GM20431 (cell line): ENCODE results near the gene EEFSEC.

Source experiments
- in situ Hi-C: fragments of 300-500 bp; cut with MseI, MboI; formaldehyde crosslinking; loops from one replicate; pipeline ENCODE4 v1.15.0; 2020; ENCODE audit warnings: low sequenced_read_pairs; ENCODE audit not compliant: unreplicated experiment

The EEFSEC gene

DNA sequence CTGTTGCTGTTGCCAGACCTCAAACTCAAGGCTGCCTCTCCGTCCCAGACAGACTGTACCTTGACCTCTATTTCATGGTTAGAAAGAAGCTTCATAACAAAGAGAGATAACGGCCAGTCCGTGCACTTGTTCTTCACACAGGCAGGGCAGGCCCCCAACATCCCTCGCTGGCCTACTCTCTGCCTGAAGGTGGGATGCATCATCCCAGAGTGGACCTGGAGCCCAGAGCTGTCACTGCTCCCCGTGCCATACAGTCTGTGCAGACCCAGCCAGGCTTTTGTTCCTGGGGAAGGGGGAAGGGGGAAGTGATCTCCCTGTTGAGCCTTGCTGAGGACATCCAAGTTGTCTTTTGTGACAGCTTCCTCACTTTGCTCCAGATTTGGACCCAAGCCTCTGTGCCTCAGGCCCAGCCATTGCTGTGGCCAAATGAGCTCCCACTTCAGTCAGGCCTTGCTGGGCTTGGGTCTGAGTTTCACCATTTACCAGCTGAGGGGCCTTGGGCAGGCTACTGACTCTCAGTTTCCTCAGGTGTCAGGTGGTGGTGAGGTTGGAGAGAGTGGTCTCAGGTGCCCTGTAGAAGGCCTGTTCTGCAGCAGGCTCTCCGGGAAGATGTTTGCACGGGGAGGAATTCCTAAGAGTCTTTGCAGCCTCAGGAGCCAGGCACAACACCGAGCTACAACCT lies 171.8 kb downstream of the EEFSEC start:
- in situ Hi-C loops = no loop called here

DNA sequence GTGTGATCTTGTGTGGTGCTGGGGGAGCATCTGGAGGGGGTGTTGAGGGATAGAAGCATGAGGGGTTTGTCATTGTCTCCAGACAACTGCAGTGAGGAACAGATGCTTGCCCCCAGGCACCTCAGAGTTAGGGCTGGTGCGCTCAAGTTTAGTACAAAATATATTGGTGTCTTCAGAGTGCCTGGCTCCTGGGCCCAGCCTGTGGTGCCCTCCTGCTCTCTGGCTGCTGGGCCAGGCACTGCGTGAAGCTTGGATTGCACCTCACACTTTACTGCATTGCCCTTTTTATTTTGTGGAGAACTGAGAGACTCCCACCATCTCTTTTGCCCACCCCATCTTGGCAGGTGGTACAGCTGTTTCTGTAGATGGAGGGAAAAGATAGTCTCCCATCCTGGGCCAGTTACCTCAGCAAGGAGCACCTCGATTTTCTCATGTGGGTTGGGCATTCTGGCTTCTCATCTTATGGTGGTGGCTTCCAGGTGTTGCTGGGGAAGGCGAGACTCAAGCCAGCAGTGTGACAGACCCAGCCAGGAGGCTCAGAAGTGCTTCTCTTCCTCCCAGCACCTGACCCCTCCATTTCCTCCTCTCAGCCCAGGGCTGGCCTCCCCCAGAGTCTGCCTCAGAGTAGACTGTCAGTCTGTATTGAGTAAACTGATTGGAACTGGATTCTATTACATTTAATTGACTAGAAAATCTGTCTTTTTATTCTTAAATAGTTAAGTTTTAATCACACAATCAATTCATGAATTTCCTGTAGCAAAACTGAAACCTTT lies 173.0 kb downstream of the EEFSEC start:
- in situ Hi-C loops = no loop called here

DNA sequence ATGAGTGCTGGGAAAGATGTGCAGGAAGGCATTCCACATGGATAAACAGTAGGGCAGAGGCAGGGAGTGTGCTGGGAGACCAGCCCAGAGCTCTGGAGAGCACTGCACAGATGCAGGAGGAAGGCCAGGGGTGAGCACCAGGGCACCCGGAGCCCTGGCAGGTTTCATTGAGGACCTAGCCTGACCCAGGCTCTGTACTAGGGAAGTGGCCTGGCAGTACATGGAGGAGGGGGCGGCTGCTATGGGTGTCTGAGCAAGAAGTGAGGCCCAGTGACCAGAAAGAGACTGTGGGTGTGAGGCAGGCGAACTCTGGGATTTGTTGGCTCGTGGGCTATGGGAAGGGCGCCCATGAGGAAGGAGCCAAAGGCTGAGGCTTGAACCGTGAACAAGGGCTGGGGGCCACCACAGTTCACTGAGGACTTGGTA lies 174.3 kb downstream of the EEFSEC start:
- in situ Hi-C loops = no loop called here

DNA sequence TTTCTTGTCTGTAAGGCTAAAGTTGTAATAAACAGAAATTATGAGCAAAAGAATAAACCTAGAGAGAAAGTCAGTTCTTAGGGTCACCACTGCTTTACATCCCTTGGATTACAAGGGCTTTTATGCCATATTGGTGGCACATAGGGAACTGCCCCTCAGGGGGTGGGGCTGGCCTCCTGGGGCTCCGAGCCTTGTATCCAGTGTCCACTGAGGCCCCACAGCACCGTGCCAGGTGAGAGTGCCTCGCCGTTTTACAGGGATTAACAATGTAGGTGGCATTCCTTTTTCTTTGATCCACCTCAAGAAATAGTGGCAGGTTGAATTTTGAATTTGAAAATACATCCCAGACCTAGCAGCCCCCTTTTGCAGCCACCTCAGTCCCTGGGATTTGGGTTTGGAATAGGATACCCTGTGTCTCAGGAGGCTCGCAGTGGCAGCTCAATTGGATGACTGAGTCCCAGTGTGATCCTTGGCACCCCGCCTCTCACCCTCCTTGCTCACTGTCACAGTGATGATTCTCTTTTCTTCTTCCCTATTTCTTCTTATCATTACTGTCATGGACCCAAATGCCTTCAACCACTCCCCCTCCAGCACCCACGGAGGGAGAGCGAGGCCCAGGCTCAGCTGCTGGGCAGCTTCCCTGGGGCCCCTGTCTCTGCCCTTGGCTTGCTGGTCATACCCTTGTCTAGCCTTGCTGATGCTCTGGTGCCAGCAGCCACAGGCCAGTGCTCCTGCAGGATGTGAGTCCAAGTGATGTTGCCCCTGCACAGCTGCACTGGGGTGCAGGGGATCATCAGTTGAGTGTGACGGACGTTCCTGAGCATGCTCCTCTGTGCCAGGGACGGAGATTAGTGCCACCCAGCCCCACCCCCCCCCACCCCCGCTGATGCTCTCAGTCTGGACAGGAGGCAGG lies 175.5 kb downstream of the EEFSEC start:
- in situ Hi-C loops = no loop called here

DNA sequence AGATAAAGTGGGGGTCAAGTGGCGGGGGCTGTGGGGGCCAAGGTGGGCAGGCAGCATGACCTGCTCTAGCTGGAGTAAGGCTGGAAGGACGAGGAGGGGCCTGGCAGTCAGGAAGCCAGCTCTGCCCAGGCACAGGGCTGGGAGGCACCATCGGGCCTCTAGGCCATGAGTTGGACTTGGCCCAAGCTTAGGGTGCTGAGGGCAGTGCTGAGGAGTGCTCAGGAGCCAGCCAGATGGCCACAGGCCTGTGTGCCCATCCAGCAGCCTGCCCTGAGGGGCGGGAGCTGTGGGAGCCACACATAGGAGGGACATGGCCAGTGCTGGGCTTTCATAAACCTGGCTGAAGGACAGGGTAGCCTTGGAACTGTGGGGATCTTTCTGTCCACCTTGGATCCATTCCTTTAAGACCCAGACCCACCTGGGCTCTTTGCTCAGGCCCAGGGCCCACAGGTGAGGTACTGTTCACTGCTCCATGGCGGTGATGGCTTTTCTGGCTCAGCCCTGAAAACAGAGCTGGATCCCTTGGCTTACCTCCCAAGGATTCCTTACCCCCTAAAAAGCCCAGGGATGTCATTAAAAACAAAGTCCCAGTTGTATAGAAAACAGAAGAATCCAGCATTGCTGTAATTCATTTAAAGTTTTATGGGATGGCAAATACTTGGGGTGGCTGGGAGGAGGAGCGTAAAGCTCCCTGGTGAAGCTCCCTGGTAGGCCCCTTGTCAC lies 176.4 kb downstream of the EEFSEC start:
- in situ Hi-C loops = no loop called here

DNA sequence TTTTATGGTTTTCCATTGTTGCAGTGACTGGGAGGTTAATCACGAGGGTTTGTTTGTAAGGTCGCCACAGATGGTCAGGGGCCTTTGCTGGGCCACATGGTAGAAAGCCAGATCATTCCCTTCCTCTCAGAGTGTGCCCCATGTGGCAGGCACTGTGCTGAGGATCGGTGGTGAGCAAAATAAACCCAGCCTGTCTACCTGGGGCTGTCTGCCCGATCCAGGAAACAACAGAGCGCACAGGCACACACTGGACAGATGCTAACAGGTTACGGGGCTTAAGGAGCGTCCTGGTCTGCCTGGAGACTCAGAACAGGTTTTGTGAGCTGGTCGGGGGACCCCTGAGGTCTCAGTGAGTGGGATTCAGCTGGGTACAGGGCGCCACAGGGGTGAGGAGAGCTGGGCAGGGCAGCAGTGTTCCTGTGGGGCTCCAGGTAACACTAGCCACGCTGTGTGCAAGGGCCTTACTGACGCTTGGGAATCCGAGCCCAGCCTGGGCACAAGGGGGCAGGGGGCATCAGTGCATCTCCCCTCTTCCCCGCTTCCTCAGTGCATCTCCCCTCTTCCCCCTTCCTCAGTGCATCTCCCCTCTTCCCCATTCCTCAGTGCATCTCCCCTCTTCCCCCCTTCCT lies 177.0 kb downstream of the EEFSEC start:
- in situ Hi-C loops = no loop called here

DNA sequence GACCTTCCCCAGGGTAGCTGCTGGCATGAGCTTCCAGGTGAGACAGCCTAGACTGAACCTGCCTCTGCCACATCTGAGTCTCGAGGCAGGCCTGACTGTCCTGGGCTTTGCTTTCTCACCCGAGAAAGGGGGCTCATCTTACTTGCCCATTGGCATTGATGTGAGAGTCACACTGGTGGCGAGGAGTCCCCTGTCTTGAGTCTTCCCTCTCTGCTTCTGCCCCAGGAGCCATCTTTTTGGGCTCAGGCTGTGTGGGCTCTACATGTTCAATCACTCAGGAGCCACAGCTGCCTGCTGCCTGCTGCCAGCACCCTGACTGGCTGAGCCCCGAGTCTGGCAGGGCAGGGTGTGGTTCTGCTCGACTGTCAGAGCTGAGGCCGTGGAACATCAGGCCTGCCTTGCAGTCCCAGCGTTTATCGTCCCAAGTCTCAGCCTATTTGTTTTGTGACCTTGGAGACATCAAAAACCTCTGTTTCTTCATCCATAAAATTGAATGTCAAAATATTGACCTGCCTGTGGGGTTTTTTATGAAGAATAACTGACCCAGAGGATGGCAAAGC lies 180.9 kb downstream of the EEFSEC start:
- in situ Hi-C loops = no loop called here

DNA sequence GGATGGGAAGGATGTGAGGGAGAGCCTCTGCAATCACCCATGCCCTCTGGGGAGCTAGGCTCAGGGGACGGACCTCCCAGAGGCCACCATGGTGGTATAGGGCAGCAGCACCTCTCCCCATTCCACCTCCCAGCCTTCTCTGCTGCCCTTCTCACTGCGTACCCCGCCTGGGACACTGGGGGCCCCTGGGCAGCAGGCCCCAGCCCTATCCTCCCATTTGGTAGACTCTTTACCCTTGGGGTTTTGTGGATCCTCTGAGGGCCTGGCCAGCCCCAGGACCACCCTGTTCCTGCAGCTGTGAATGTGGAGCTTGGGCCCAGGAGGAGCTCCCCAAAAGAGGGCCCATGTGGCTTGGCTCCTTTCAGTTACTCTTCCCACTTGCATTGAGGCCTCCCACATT lies 181.5 kb downstream of the EEFSEC start:
- in situ Hi-C loops = no loop called here

DNA sequence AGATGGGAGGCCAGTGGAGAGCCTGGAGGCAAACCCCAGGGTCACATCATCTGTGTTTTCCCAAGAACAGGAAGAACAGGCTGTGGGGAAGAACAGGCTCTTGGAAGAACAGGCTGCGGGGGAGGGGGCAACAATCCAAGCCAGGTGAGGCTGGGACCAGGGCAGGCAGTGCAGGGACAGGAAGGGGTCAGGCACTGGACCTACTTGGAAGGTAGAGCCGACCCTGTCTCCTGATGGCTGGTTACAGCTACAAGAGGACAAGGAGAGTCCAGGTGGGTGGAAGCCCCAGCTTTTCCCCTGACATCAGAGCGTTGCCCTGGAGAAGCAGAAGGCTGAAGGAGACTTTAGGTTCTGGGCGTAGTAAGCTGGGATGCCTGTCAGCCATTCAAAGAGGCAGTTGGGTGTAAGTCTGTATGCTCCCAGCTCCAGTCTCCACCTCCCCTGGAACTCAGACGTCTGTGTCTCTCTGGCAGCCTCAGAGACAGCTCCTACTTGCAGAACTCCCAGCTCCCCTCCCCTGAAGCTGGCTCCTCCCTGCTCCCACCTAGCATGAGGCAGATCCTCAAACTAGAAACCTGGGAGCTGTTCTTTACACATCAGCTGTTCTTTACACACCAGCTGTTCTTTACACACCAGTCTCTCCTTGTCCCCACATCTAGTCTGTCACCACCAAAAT lies 182.5 kb downstream of the EEFSEC start:
- in situ Hi-C loops = no loop called here

DNA sequence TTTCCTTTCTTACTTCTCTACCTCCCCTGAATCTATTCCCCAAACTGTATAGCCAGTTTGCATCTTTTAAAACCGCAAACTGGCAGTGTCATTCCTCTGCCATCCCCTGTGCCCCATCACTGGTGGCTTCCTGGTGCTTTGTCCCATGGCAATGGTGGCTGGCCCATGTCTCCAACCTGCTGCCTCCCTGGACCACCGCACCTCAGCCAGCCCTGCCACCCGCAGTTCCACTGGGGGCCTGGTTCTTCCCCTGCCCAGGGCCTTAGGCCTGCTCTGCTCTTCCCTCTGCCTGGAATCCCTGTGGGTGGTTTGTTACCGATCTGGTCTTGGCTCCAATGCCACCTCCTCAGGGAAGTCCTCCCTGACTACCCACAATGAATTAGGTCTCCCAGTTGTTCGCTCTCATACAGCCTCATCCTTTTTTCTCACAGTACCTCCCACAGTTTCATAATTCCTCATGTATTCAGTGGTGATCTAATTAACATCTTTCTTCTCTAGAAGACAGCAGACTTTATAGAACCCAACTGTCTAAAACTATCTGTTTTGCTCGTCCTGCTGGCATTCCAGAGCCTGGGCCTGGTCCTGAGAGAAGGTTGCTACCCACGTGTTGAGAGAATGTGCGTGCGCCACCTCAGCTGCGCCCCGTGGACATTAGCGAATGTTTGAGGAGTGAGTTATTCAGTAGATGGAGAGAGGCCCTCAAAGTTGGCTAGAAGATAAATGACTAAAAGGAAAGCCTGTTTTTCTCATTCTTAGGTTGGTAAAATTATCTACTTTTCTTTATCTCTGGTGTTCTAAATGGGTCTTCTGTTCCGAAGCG lies 183.3 kb downstream of the EEFSEC start:
- in situ Hi-C loops = no loop called here

DNA sequence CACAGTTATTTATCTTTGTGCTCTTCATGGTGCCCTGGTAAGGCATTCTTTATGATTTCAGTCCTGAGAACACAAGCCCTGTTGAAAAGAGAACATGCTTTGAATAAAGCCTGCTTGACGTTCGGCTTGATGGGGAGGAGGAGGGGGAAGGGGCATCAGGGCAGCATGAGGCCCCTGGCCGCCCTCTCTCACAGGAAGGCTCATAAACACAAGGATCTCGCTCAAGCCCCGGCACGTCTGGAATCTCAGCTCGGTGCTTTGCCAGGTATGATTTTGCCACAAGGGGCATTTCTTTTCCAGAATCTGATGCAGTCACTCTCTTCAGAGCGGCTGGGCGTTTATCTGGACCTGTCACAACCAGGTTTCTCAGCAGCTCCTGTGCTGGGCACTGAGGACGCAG lies 184.0 kb downstream of the EEFSEC start:
- in situ Hi-C loops = no loop called here

DNA sequence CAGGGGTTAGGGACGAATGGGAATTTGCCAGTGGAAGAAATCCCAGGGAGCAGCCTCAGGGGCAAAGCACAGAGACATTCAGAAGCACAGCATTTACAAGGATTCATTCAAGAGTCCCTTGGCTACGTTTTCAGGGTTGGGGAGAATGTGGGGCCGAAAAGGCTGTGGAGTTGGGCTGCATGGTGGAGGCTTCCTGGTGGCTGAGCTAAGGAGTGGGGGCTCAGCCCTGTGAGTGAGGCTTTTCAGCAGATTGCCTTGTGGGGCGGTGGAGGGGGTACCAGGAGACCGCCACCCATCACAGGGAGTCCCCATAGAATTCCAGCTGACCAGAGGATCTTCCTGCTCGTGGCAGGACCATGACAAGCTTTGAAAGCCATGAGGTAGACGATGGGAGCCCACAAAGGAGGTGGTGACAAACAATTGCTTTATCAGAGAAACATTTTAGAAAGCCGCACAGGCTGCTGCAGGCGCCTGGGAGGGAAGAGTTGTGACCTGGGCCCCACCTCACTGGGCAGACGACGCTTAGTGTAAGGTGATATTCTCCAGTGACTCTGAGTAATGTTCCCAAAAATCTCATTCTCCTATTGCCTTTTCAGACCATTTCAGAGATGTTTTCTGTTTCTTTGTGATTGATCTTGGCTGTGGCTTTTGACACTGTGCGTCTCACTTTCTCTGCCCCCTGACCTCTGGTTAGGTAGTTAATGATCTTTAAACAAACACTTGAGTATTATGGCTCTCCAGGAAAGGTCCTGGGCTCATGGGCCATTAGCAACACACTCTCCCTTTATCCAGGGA lies 185.5 kb downstream of the EEFSEC start:
- in situ Hi-C loops = no loop called here

DNA sequence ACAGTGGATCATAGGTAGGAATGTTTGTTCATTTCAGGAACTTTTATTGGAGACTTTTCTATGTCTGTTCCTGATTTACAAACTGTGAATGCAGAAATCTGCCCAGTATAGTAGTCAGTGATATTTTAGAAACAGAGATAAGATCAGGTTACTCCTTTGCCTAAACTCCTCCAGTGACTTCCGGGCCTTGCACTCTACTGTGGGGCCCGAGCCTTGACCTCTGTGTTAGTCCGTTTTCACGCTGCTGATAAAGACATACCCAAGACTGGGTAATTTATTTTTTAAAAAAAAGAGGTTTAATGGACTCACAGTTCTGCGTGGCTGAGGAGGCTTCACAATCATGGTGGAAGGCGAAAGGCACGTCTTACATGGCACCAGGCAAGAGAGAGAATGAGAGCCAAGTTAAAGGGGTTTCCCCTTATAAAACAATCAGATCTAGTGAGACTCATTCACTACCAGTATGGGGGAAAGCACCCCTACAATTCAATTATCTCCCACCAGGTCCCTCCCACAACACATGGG lies 186.3 kb downstream of the EEFSEC start:
- in situ Hi-C loops = no loop called here

DNA sequence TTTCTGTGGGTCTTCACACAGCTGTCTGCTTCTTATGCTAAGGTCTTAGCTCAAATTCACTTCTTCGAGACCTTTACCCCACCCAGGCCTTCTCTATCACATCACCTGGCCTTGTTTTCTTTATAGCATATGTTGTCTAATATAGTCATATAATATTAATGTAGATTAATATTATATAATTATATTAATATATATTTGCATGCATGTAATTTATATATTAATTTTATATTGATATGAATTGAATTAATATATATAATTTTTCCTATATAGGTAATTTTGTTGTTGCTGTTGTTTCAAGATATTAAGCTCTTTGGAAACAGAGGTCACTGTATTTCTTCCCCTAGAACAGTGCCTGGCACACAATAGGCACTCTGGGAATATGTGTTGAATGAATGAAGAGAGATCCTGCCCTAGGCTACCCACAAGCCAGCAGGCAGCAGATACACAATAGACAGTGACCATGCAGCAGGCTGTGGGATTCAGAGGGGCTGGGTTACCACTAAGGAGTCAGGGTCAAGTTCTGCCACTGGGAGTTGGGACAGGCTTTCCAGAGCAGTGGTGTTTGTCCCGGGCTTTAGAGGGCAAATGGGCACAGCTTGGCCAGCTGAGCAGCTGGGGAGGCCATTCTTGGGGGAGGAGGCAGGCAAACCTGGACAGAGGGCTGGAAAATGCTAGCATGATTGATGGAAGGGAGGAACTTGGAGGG lies 187.1 kb downstream of the EEFSEC start:
- in situ Hi-C loops = no loop called here

DNA sequence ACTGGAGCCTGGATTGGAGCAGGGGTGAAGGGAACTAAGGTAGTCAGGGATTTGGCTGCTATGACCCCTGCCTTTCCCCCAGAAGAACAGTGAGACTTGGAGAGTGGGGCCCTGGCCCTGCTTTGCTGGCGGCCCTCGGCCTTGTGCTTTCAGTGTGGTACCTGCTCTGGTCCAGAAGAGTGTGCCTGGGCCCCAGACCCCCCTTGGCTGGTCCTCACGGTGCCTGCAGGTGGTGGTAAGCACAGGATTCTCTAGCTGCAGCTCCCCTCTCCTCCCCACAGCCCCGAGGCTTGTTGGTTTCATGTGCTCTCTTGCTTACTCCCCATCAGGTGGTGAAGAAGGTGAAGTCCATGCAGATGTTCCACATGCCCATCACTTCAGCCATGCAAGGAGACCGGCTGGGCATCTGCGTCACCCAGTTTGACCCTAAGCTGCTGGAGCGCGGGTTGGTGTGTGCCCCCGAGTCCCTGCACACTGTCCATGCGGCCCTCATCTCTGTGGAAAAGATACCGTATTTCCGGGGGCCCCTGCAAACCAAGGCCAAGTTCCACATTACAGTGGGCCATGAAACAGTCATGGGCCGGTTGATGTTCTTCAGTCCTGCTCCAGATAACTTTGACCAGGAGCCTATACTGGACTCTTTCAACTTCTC lies 187.7 kb downstream of the EEFSEC start:
- in situ Hi-C loops = no loop called here
